Measurements from ENCODE around the gene GOLT1A. TPM values are rescaled to one million over a fixed set of nuclear protein-coding genes. Genes with fewer than 3 reads are reported as not detected.
A peak's percentile ranks its signal among the peaks of the same experiment; 100 is the strongest.

Gene GOLT1A, protein sequence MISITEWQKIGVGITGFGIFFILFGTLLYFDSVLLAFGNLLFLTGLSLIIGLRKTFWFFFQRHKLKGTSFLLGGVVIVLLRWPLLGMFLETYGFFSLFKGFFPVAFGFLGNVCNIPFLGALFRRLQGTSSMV
- polyA plus RNA-seq (1.1 TPM in 1 of 2 replicates, not detected in the other), polyA minus RNA-seq (not detected in 2 replicates)

DNA sequence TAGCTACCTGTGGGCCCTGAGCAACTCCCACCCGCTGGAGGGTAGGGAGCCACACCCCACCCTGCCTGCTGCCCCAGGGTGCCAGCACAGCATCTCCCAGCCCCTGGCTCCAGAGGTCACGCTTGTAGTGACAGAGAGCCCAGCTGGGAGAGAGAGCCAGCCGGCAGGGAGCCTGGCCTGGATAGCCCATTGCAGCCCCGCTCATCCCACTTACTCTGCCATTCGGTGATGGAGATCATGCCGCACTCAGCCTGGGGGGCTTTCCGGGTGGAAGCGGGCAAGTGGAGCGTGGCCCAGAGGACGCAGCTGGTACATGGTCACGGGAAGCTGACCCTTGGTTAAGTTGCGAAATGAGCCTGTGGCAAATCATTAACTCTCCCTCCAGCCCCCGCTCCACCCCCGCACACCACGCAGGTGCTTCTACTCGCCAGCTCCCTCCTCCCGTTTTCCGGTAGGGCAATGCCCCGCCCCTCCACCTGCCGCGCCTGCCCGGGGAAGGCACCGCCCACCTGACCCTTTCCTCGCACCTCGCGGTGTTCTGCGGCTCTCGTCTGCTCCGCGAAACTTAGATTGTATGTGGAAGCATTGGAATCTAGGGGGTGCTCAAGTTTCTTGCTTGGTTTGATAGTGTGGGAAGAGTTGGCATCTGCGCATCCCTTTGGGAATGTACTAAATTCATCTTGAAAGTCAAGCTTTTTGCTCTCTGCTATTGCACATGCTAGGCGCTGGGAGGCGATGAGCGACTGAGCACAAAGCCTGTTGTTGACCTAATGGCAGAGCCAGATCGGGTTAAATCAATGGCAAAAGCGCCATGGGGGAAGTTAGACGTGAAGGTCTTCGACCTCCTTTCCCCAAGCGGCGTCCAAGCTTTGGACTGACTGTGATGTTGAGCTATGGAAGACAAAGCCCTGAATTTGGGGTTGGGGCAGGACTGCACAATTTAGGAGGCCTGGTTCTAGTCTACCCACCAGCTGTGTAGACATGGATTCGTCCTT lies at the start of gene GOLT1A:
Gene GOLT1A (minus strand): TSS at position 321 of the 995 bp plus-strand sequence. CDS start 82 bp downstream, at position 239.
- Histone ChIP-seq H3K9ac (ENCODE audit: low read length) (no peak within 1 kb of the TSS), H4K20me1 (ENCODE audit: insufficient read depth) (no peaks in the 10 kb centered on the region), H3K4me3 (ENCODE audit: low read length) (peak within 1 kb of the TSS; percentile 50), H3K36me3 (ENCODE audit: insufficient read depth, low read length) (no peaks in the 10 kb centered on the region), H3K9me2 (ENCODE audit: insufficient read depth, low read length) (no peaks in the 10 kb centered on the region), H3F3A (ENCODE audit: insufficient read depth, low read length, poor library complexity, severe bottlenecking) (no peaks in the 10 kb centered on the region), H3K27me3 (ENCODE audit: insufficient read depth, low read depth, low read length) (peaks cover 16% of the 10 kb centered on the region), H3K79me2 (replicated peaks; ENCODE audit: insufficient read depth, low read length) (no peaks in the 10 kb centered on the region), H3K27ac (ENCODE audit: low read length) (no peak within 1 kb of the TSS), H3K4me2 (ENCODE audit: low read length) (no peak within 1 kb of the TSS), H3K9me3 (ENCODE audit: low read length) (no peaks in the 10 kb centered on the region), H2AFZ (ENCODE audit: low read depth, low read length) (no peak within 1 kb of the TSS)
- TF ChIP-seq RAD21 (conservative IDR thresholded peaks at IDR 0.05) (peak; percentile 71), SMC3 (conservative IDR thresholded peaks at IDR 0.05; ENCODE audit: poor library complexity) (peak; percentile 80), POLR2AphosphoS5 (IDR thresholded peaks at IDR 0.05) (no peak)
- TF ChIP-seq, protein P1, sequence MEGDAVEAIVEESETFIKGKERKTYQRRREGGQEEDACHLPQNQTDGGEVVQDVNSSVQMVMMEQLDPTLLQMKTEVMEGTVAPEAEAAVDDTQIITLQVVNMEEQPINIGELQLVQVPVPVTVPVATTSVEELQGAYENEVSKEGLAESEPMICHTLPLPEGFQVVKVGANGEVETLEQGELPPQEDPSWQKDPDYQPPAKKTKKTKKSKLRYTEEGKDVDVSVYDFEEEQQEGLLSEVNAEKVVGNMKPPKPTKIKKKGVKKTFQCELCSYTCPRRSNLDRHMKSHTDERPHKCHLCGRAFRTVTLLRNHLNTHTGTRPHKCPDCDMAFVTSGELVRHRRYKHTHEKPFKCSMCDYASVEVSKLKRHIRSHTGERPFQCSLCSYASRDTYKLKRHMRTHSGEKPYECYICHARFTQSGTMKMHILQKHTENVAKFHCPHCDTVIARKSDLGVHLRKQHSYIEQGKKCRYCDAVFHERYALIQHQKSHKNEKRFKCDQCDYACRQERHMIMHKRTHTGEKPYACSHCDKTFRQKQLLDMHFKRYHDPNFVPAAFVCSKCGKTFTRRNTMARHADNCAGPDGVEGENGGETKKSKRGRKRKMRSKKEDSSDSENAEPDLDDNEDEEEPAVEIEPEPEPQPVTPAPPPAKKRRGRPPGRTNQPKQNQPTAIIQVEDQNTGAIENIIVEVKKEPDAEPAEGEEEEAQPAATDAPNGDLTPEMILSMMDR (IDR thresholded peaks at IDR 0.05; ENCODE audit: poor library complexity, severe bottlenecking) = peak; percentile 73
- TF ChIP-seq, protein P2, sequence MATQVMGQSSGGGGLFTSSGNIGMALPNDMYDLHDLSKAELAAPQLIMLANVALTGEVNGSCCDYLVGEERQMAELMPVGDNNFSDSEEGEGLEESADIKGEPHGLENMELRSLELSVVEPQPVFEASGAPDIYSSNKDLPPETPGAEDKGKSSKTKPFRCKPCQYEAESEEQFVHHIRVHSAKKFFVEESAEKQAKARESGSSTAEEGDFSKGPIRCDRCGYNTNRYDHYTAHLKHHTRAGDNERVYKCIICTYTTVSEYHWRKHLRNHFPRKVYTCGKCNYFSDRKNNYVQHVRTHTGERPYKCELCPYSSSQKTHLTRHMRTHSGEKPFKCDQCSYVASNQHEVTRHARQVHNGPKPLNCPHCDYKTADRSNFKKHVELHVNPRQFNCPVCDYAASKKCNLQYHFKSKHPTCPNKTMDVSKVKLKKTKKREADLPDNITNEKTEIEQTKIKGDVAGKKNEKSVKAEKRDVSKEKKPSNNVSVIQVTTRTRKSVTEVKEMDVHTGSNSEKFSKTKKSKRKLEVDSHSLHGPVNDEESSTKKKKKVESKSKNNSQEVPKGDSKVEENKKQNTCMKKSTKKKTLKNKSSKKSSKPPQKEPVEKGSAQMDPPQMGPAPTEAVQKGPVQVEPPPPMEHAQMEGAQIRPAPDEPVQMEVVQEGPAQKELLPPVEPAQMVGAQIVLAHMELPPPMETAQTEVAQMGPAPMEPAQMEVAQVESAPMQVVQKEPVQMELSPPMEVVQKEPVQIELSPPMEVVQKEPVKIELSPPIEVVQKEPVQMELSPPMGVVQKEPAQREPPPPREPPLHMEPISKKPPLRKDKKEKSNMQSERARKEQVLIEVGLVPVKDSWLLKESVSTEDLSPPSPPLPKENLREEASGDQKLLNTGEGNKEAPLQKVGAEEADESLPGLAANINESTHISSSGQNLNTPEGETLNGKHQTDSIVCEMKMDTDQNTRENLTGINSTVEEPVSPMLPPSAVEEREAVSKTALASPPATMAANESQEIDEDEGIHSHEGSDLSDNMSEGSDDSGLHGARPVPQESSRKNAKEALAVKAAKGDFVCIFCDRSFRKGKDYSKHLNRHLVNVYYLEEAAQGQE (IDR thresholded peaks at IDR 0.05; ENCODE audit: borderline replicate concordance) = no peak

DNA sequence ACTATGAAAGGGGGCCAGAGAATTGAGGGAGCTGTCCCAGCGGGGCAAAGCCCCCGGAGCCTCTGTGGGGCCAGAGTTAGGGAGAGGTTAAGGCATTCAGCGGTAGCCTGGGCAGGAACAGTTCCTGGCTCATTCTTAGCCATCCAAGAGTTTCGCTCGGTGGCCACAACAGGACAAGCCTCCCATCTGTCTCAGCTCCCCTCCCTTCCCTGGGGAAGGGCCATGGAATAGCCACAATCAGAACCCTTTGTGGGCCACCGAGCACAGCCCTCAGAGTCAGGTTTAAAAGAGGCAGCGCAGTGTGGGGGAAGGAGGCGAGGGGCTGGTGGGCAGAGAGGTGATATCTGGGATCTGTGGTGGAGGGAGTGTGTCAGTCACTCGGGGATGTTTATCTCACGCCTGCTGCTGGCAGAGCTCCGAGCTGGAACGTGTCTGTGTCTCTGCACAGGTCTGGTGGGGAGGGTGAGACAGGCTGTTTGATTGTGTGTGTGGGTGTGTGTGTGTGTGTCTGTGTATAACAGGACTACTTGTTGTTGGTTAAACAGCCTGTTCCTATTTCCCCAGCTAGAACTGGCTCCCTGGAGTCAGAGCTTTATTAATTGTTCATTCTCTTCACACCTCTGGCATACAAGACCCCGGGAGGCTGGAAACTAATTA lies 49.6 kb upstream of the GOLT1A start:
- Histone ChIP-seq H3K79me2 (replicated peaks; ENCODE audit: insufficient read depth, low read length) (no peaks in the 10 kb centered on the region), H3K9ac (ENCODE audit: low read length) (peak overlapping the region; percentile 28), H3K27me3 (ENCODE audit: insufficient read depth, low read depth, low read length) (no peaks in the 10 kb centered on the region), H3K9me3 (ENCODE audit: low read length) (no peaks in the 10 kb centered on the region), H3F3A (ENCODE audit: insufficient read depth, low read length, poor library complexity, severe bottlenecking) (no peaks in the 10 kb centered on the region), H3K27ac (ENCODE audit: low read length) (peak overlapping the region; percentile 14), H3K4me2 (ENCODE audit: low read length) (no peak overlapping the region), H3K9me2 (ENCODE audit: insufficient read depth, low read length) (no peaks in the 10 kb centered on the region), H3K4me3 (ENCODE audit: low read length) (peak overlapping the region; percentile 36), H3K36me3 (ENCODE audit: insufficient read depth, low read length) (peaks cover 33% of the 10 kb centered on the region), H2AFZ (ENCODE audit: low read depth, low read length) (no peak overlapping the region), H4K20me1 (ENCODE audit: insufficient read depth) (no peaks in the 10 kb centered on the region)
- TF ChIP-seq EZH2 (IDR thresholded peaks at IDR 0.05; ENCODE audit: borderline replicate concordance, insufficient read depth, low read length, poor library complexity, severe bottlenecking) = no peak
- no peak for TF ChIP-seq TAF1 (IDR thresholded peaks at IDR 0.05; ENCODE audit: low read depth)
- TF ChIP-seq, protein P2 (IDR thresholded peaks at IDR 0.05; ENCODE audit: borderline replicate concordance) = no peak
- TF ChIP-seq, protein P1 (IDR thresholded peaks at IDR 0.05; ENCODE audit: poor library complexity, severe bottlenecking) = no peak
- no peak for TF ChIP-seq SMC3 (conservative IDR thresholded peaks at IDR 0.05; ENCODE audit: poor library complexity)
- no peak for TF ChIP-seq MXI1 (conservative IDR thresholded peaks at IDR 0.05; ENCODE audit: poor library complexity, severe bottlenecking)
- TF ChIP-seq POLR2AphosphoS5 (IDR thresholded peaks at IDR 0.05) = no peak
- TF ChIP-seq RAD21 (conservative IDR thresholded peaks at IDR 0.05) = no peak
- TF ChIP-seq EP300 (conservative IDR thresholded peaks at IDR 0.05; ENCODE audit: poor library complexity, severe bottlenecking) = no peak

Data from neural cell (in vitro differentiated cells).